ENCODE data around the gene PTBP1. TPM values are rescaled to one million over a fixed set of nuclear protein-coding genes. Genes with fewer than 3 reads are reported as not detected.

The PTBP1 gene
- total RNA-seq, 2 donors from 2014 or later, result 49.4 to 73.9 TPM

GRCh38 chr19:854549-854948 lies 57.3 kb downstream of the PTBP1 start:
- H3K4me1 ChIP-seq, result peaks cover 0 to 12% of the 10 kb centered on the region in 2 donors
- peaks cover 0 to 5% of the 10 kb centered on the region in 2 donors for H3K27me3 ChIP-seq
- TF ChIP-seq CTCF (IDR thresholded peaks at IDR 0.05), result no peak
- no peaks in the 10 kb centered on the region for H3K36me3 ChIP-seq
- no peak for DNase-seq (ENCODE audit: low spot score)
- no peaks in the 10 kb centered on the region for H3K9me3 ChIP-seq
- no peak overlapping the region for H3K4me3 ChIP-seq
- H3K27ac ChIP-seq, result no peak overlapping the region

GRCh38 chr19:855142-855541 lies 57.9 kb downstream of the PTBP1 start:
- no peak for TF ChIP-seq CTCF (IDR thresholded peaks at IDR 0.05)
- H3K27me3 ChIP-seq, result peaks cover 0 to 6% of the 10 kb centered on the region in 2 donors
- no peak for DNase-seq (ENCODE audit: low spot score)
- H3K27ac ChIP-seq, result no peak overlapping the region
- no peaks in the 10 kb centered on the region for H3K36me3 ChIP-seq
- H3K4me3 ChIP-seq, result no peak overlapping the region
- H3K4me1 ChIP-seq, result peaks cover 0 to 15% of the 10 kb centered on the region in 2 donors
- H3K9me3 ChIP-seq, result no peaks in the 10 kb centered on the region

GRCh38 chr19:855566-856120 lies 58.4 kb downstream of the PTBP1 start:
- no peaks in the 10 kb centered on the region for H3K36me3 ChIP-seq
- DNase-seq (ENCODE audit: low spot score), result no peak
- H3K4me3 ChIP-seq, result no peak overlapping the region
- H3K4me1 ChIP-seq, result peaks cover 0 to 19% of the 10 kb centered on the region in 2 donors
- peaks cover 0 to 11% of the 10 kb centered on the region in 2 donors for H3K27me3 ChIP-seq
- TF ChIP-seq CTCF (IDR thresholded peaks at IDR 0.05), result no peak
- no peak overlapping the region for H3K27ac ChIP-seq
- H3K9me3 ChIP-seq, result no peaks in the 10 kb centered on the region

- DNase-seq (ENCODE audit: low spot score), result no peak
- Histone ChIP-seq H3K27me3 (peaks cover 0 to 7% of the 10 kb centered on the region in 2 donors), H3K27ac (peak overlapping the region in 1 of 2 donors; percentile 70), H3K4me1 (peaks cover 0 to 29% of the 10 kb centered on the region in 2 donors), H3K9me3 (no peaks in the 10 kb centered on the region), H3K36me3 (no peaks in the 10 kb centered on the region), H3K4me3 (no peak overlapping the region)
- TF ChIP-seq CTCF (IDR thresholded peaks at IDR 0.05), result no peak
Observed at GRCh38 chr19:858284-858683, 61.0 kb downstream of the PTBP1 start.

GRCh38 chr19:858868-859843 lies 61.9 kb downstream of the PTBP1 start, which contains the start of gene CFD:
TSS of gene CFD (plus strand) at chr19:859664. CDS start at chr19:859690, 26 bp downstream.
- H3K9me3 ChIP-seq, result no peaks in the 10 kb centered on the region
- peak within 1 kb of the TSS; percentile 54 to 70 for H3K27ac ChIP-seq
- peak; percentile 84 for DNase-seq (ENCODE audit: low spot score)
- peak within 1 kb of the TSS; percentile 35 to 53 for H3K4me3 ChIP-seq
- H3K36me3 ChIP-seq, result no peaks in the 10 kb centered on the region
- peaks cover 0 to 34% of the 10 kb centered on the region in 2 donors for H3K4me1 ChIP-seq
- H3K27me3 ChIP-seq, result peaks cover 0 to 6% of the 10 kb centered on the region in 2 donors
- no peak for TF ChIP-seq CTCF (IDR thresholded peaks at IDR 0.05)

All from right atrium auricular region (tissue), 2 donors.